Heart right ventricle (tissue), 16 donors: ENCODE measurements around the gene P3H2. TPM values are rescaled to one million over a fixed set of nuclear protein-coding genes. Genes with fewer than 3 reads are reported as not detected.

Experiments
- ATAC-seq, 8 donors: fragments of 200-7000 bp; cut with Tn5 transposase; one replicate each; pipeline ENCODE4 v1.9.1; 2020; ENCODE audit warnings: mild to moderate bottlenecking in 8 of 8, moderate library complexity in 8 of 8, moderate number of reproducible peaks in 1 of 8
- DNase-seq, 2 donors: peaks; one replicate each; pipeline ENCODE4 v3.0.0-alpha.2; 2020
- H3K27ac ChIP-seq, 10 donors: fragments of 200-600 bp; sonication (generic) in 2 of 10; one replicate each; pipeline versions ENCODE4 v1.5.0 to v1.8.0; 2020 to 2022; ENCODE audit warnings: mild to moderate bottlenecking in 3 of 10
- H3K27me3 ChIP-seq, 7 donors: fragments of 200-600 bp; one replicate each; pipeline ENCODE4 v1.8.0; 2021 to 2022; ENCODE audit warnings: mild to moderate bottlenecking in 2 of 7
- H3K36me3 ChIP-seq, 9 donors: fragments of 200-600 bp; sonication (generic) in 1 of 9; one replicate each; pipeline versions ENCODE4 v1.5.0 to v1.8.0; 2020 to 2022; ENCODE audit warnings: mild to moderate bottlenecking in 2 of 9
- H3K4me1 ChIP-seq, 9 donors: fragments of 200-600 bp; sonication (generic) in 1 of 9; one replicate each; pipeline versions ENCODE4 v1.5.0 to v1.8.0; 2020 to 2022; ENCODE audit warnings: mild to moderate bottlenecking in 4 of 9
- H3K4me3 ChIP-seq, 10 donors: fragments of 200-600 bp; sonication (generic) in 2 of 10; one replicate each; pipeline versions ENCODE4 v1.5.0 to v1.8.0; 2020 to 2022; ENCODE audit warnings: mild to moderate bottlenecking in 7 of 10, moderate library complexity in 2 of 10
- H3K9me3 ChIP-seq, 11 donors: fragments of 200-600 bp in 10 of 11; sonication (generic) in 2 of 11; one replicate each; pipeline versions ENCODE4 v1.5.0 to v1.8.0; 2013 to 2022; ENCODE audit warnings: mild to moderate bottlenecking in 2 of 11, control low read depth in 1 of 11, moderate library complexity in 1 of 11
- WGBS, 2 donors: extraction: QIAGEN DNeasy Blood & Tissue Kit; methylation state at CpG; one replicate each; pipeline ENCODE4 v1.1.7; 2013; ENCODE audit warnings: inconsistent platforms in 1 of 2; 5-methylcytosine and 5-hydroxymethylcytosine counted together
- intact Hi-C, 10 donors: fragments of 100-400 bp; cut with DNase I; formaldehyde crosslinking; loops; one replicate each; pipeline versions ENCODE4 v1.11.1 to v1.14.2; 2022
- polyA plus RNA-seq, 2 donors: library from polyadenylated mRNA; stranded (reverse); fragments of 200-250 nt; gene quantifications; one replicate each; pipeline ENCODE4 v1.2.3, GENCODE V29; 2013
- total RNA-seq, 10 donors: library from RNA; stranded (reverse); fragmentation: NEBNext Ultra II Directional in 3 of 10; extraction: Animal tissue kit (Norgen Biotek cat#: 25700) in 3 of 10; gene quantifications; one replicate each; pipeline versions ENCODE4 v1.2.1 to v1.2.4, GENCODE V29; 2021 to 2023
- TF ChIP-seq, protein P1 (sequence below), 9 donors: fragments of 200-600 bp; sonication (generic) in 2 of 9; IDR thresholded peaks; one replicate each; pipeline versions ENCODE4 v1.5.0 to v1.8.0; 2021 to 2022; ENCODE audit warnings: antibody characterized with exemption in 9 of 9, mild to moderate bottlenecking in 5 of 9, moderate library complexity in 1 of 9
- donor health status: Arrhythmogenic right ventricular cardiomyopathy.
- donor health status: ischemic (EF 13 %, LVEDD 7.1; RV severe dilation, severe dysfunction).
- donor health status: healthy with polysubstance abuse.
- donor health status: DM: no; HTN: yes; CAD: no.
- donor health status: DM: no; HTN: no; CAD: no.
- donor health status: ischemic (EF 25% LVEDD 6.9; RV normal size, moderate dysfunction).
- donor health status: ischemic (EF 25% LVEDD 5.7; RV mildly dilated, moderate dysfunction).
- donor health status: healthy.
- donor health status: DM: yes; HTN: yes; CAD: no.
- donor health status: Ischemic cardiomyopathy.
- donor health status: ischemic (EF 35%, LVEDD 5.7; RV mildly dilated, moderate dysfunction).
- donor health status: nonischemic (EF 11% LVEDD 7.7; RV severe dilation, severe dysfunction).
- donor health status: DM: yes; HTN: yes; CAD: no.
- donor health status: PGD.
- donor health status: ischemic (EF 29% LVEDD 5.4; RV normal size, mild dysfunction).
- donor health status: nonischemic (EF 23%, LVEDD 6.1; RV moderate dilation, normal function).

The P3H2 gene
- total and polyA plus RNA-seq, 12 donors: 0.49 to 28.8 (median 3.5) TPM

- TF ChIP-seq, protein P1, sequence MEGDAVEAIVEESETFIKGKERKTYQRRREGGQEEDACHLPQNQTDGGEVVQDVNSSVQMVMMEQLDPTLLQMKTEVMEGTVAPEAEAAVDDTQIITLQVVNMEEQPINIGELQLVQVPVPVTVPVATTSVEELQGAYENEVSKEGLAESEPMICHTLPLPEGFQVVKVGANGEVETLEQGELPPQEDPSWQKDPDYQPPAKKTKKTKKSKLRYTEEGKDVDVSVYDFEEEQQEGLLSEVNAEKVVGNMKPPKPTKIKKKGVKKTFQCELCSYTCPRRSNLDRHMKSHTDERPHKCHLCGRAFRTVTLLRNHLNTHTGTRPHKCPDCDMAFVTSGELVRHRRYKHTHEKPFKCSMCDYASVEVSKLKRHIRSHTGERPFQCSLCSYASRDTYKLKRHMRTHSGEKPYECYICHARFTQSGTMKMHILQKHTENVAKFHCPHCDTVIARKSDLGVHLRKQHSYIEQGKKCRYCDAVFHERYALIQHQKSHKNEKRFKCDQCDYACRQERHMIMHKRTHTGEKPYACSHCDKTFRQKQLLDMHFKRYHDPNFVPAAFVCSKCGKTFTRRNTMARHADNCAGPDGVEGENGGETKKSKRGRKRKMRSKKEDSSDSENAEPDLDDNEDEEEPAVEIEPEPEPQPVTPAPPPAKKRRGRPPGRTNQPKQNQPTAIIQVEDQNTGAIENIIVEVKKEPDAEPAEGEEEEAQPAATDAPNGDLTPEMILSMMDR (IDR thresholded peaks at IDR 0.05): no peak
- WGBS, 2 donors: 90 to 93% methylated on average over 7 of the region's 7 CpGs
- Histone ChIP-seq H3K36me3 (no peaks in the 10 kb centered on the region), H3K27me3 (peaks cover 0 to 14% (median 0%) of the 10 kb centered on the region in 7 donors), H3K9me3 (no peaks in the 10 kb centered on the region), H3K27ac (no peak overlapping the region), H3K4me1 (no peaks in the 10 kb centered on the region), H3K4me3 (no peak overlapping the region)
- DNase-seq: no peak
- peak in 1 of 8 donors; percentile 69 for ATAC-seq
- intact Hi-C loops: loop anchor here in 1 of 10 donors (5.0 kb wide), 1 partner anchor 683 kb away; no protein-coding TSS in a partner anchor
Measured at GRCh38 chr3:189954733-189955665, 165.7 kb downstream of the P3H2 start.

- WGBS, 2 donors: 73 to 79% methylated on average over 4 of the region's 4 CpGs
- DNase-seq (no peak), ATAC-seq (no peak)
- H3K36me3 ChIP-seq: no peaks in the 10 kb centered on the region
- H3K9me3 ChIP-seq: no peaks in the 10 kb centered on the region
- H3K27ac ChIP-seq: no peak overlapping the region
- TF ChIP-seq, protein P1 (IDR thresholded peaks at IDR 0.05): no peak
- intact Hi-C loops: loop anchor here in 1 of 10 donors (5.0 kb wide), 1 partner anchor 681 kb away; no protein-coding TSS in a partner anchor
- no peak overlapping the region for H3K4me3 ChIP-seq
- H3K27me3 ChIP-seq: peaks cover 0 to 12% (median 3%) of the 10 kb centered on the region in 7 donors
- H3K4me1 ChIP-seq: no peaks in the 10 kb centered on the region
Measured at GRCh38 chr3:189953551-189953950, 167.1 kb downstream of the P3H2 start.

DNA sequence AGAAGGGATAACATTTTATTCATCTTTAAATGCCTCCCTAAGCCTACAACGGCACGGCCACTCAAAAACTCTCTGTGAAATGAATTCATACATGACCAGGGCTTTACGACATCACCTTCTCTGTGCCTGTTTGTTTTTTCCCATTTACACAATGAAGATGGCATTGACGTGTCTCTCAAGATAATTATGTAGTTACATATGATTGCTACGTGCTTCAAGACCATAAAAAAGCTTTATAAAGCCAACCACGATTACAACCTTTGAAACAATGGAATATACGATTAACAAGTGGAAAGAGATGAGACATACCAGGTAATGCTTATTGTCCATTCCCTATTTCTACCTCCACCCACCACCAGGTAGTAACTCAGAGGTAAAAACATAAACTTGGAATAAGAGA is 168.4 kb downstream of the P3H2 start:
- 90 to 92% methylated on average over 7 of the region's 7 CpGs for WGBS, 2 donors
- no peak overlapping the region for H3K27ac ChIP-seq
- no peaks in the 10 kb centered on the region for H3K36me3 ChIP-seq
- TF ChIP-seq, protein P1 (IDR thresholded peaks at IDR 0.05): no peak
- H3K9me3 ChIP-seq: no peaks in the 10 kb centered on the region
- ATAC-seq: no peak
- H3K4me1 ChIP-seq: no peaks in the 10 kb centered on the region
- intact Hi-C loops: loop anchor here in 1 of 10 donors (5.0 kb wide), 1 partner anchor 680 kb away; no protein-coding TSS in a partner anchor
- DNase-seq: no peak
- H3K4me3 ChIP-seq: no peak overlapping the region
- H3K27me3 ChIP-seq: peaks cover 0 to 17% (median 4%) of the 10 kb centered on the region in 7 donors

DNA sequence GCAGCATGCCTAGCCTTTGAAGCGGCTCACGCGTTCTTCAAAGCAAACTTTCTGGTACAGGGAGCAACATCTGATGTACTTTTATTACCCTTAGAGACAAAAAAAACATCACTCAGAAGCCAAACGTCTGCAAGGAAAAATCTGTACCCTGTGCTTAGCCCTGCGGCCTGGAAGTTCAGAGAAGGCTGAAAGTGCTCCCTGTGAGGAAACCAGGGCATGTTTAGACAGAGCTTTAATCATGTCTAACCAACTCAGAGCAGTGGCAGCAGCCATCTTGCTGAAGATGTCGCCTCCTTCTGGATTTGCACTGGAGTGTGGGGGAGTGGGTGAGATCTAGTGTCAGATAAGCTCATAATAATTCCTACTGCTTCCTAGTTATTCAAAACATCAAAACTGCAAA is 170.4 kb downstream of the P3H2 start:
- no peaks in the 10 kb centered on the region for H3K36me3 ChIP-seq
- H3K27me3 ChIP-seq: peaks cover 0 to 30% (median 4%) of the 10 kb centered on the region in 7 donors
- ATAC-seq: no peak
- intact Hi-C loops: loop anchor here in 1 of 10 donors (5.0 kb wide), 1 partner anchor 678 kb away; no protein-coding TSS in a partner anchor
- no peak overlapping the region for H3K27ac ChIP-seq
- 76 to 79% methylated on average over 6 of the region's 6 CpGs for WGBS, 2 donors
- no peaks in the 10 kb centered on the region for H3K4me1 ChIP-seq
- no peak overlapping the region for H3K4me3 ChIP-seq
- H3K9me3 ChIP-seq: no peaks in the 10 kb centered on the region
- TF ChIP-seq, protein P1 (IDR thresholded peaks at IDR 0.05): no peak
- no peak for DNase-seq
